ENCODE results near the gene LCAT.

The LCAT gene

GRCh38 chr16:67957622-67958021 lies 13.7 kb upstream of the LCAT start:
- no peak overlapping the region for H3K4me3 ChIP-seq (replicated peaks; ENCODE audit: low read depth, low read length)
- no peak for DNase-seq (ENCODE audit: extremely low read depth, low read depth)
- TF ChIP-seq CTCF (IDR thresholded peaks at IDR 0.05; ENCODE audit: low read depth, low read length, missing control alignments), result no peak

GRCh38 chr16:67954421-67955196 lies 10.7 kb upstream of the LCAT start:
- no peak overlapping the region for H3K4me3 ChIP-seq (replicated peaks; ENCODE audit: low read depth, low read length)
- TF ChIP-seq CTCF (IDR thresholded peaks at IDR 0.05; ENCODE audit: low read depth, low read length, missing control alignments), result no peak
- DNase-seq (ENCODE audit: extremely low read depth, low read depth), result no peak

- no peak for TF ChIP-seq CTCF (IDR thresholded peaks at IDR 0.05; ENCODE audit: low read depth, low read length, missing control alignments)
- no peak overlapping the region for H3K4me3 ChIP-seq (replicated peaks; ENCODE audit: low read depth, low read length)
- no peak for DNase-seq (ENCODE audit: extremely low read depth, low read depth)
These were observed 9.9 kb upstream of the LCAT start for GRCh38 chr16:67953641-67954375.

GRCh38 chr16:67951485-67951884 lies 7.6 kb upstream of the LCAT start:
- no peak for TF ChIP-seq CTCF (IDR thresholded peaks at IDR 0.05; ENCODE audit: low read depth, low read length, missing control alignments)
- DNase-seq (ENCODE audit: extremely low read depth, low read depth), result no peak
- no peak overlapping the region for H3K4me3 ChIP-seq (replicated peaks; ENCODE audit: low read depth, low read length)

GRCh38 chr16:67950335-67950843 lies 6.5 kb upstream of the LCAT start:
- no peak overlapping the region for H3K4me3 ChIP-seq (replicated peaks; ENCODE audit: low read depth, low read length)
- DNase-seq (ENCODE audit: extremely low read depth, low read depth), result no peak
- no peak for TF ChIP-seq CTCF (IDR thresholded peaks at IDR 0.05; ENCODE audit: low read depth, low read length, missing control alignments)

GRCh38 chr16:67949645-67950044 lies 5.7 kb upstream of the LCAT start:
- no peak for DNase-seq (ENCODE audit: extremely low read depth, low read depth)
- no peak for TF ChIP-seq CTCF (IDR thresholded peaks at IDR 0.05; ENCODE audit: low read depth, low read length, missing control alignments)
- no peak overlapping the region for H3K4me3 ChIP-seq (replicated peaks; ENCODE audit: low read depth, low read length)

All from HFF-Myc (cell line).